ENCODE data around the gene NFATC2IP. TPM values are rescaled to one million over a fixed set of nuclear protein-coding genes. Genes with fewer than 3 reads are reported as not detected.

NFATC2IP gene
- total and polyA plus RNA-seq, 4 donors: 5.8 to 17.6 (median 11.9) TPM

GRCh38 chr16:28989363-28989762 lies 38.6 kb downstream of the NFATC2IP start:
- peaks cover 0 to 3% (median 0%) of the 10 kb centered on the region in 4 donors for H3K9me3 ChIP-seq (ENCODE audit: control insufficient read depth in 4 of 4, low read length in 3 of 4)
- H3K27me3 ChIP-seq (ENCODE audit: control insufficient read depth in 4 of 4, insufficient read depth in 4 of 4, low read length in 3 of 4): no peaks in the 10 kb centered on the region
- H3K9ac ChIP-seq (ENCODE audit: low read depth in 1 of 2, low read length in 2 of 2): no peak overlapping the region
- H3K36me3 ChIP-seq (ENCODE audit: control insufficient read depth in 4 of 4, insufficient read depth in 3 of 4, low read depth in 1 of 4, low read length in 3 of 4): peaks cover 0 to 22% (median 3%) of the 10 kb centered on the region in 4 donors
- no peak overlapping the region for H3K27ac ChIP-seq (ENCODE audit: low read depth in 1 of 2, low read length in 2 of 2)
- DNase-seq (ENCODE audit: low spot score): no peak
- H3K4me3 ChIP-seq (ENCODE audit: low read depth in 1 of 3, low read length in 3 of 3): no peak overlapping the region
- WGBS: 95% methylated on average over 14 of the region's 14 CpGs
- no peaks in the 10 kb centered on the region for H3K4me1 ChIP-seq (ENCODE audit: control insufficient read depth in 4 of 4, insufficient read depth in 4 of 4, low read length in 3 of 4)
- TF ChIP-seq MAX (IDR thresholded peaks at IDR 0.05) (no peak), ZBTB33 (IDR thresholded peaks at IDR 0.05) (no peak), SP1 (IDR thresholded peaks at IDR 0.05) (no peak), TAF1 (conservative IDR thresholded peaks at IDR 0.05) (no peak), CTCF (IDR thresholded peaks at IDR 0.05; ENCODE audit: low read depth, low read length, missing input control) (no peak), GABPA (IDR thresholded peaks at IDR 0.05 in 1 of 2, conservative IDR thresholded peaks at IDR 0.05 in 1 of 2) (no peak), FOXA1 (IDR thresholded peaks at IDR 0.05) (no peak), ATF3 (IDR thresholded peaks at IDR 0.05) (no peak), REST (IDR thresholded peaks at IDR 0.05) (no peak), EGR1 (IDR thresholded peaks at IDR 0.05; ENCODE audit: low read depth in 2 of 2) (no peak), JUND (IDR thresholded peaks at IDR 0.05) (no peak), HNF4A (conservative IDR thresholded peaks at IDR 0.05) (no peak), FOXA2 (IDR thresholded peaks at IDR 0.05) (no peak), YY1 (IDR thresholded peaks at IDR 0.05) (no peak), HNF4G (IDR thresholded peaks at IDR 0.05) (no peak), RXRA (IDR thresholded peaks at IDR 0.05) (no peak), NR2F2 (IDR thresholded peaks at IDR 0.05) (no peak), RAD21 (IDR thresholded peaks at IDR 0.05) (no peak)

Measured in liver (tissue), 9 donors.